WERI-Rb-1 (cell line): Measurements from ENCODE around the gene BMS1.

Source experiments
- DNase-seq: peaks from one replicate; pipeline ENCODE4 v3.0.0-alpha.2; 2020
- H3K27ac ChIP-seq: fragments of 250-450 bp; sonication (Bioruptor Pico); 2 replicates; pipeline ENCODE4 v1.5.1; 2020; ENCODE audit warnings: mild to moderate bottlenecking, moderate library complexity
- H3K27me3 ChIP-seq: fragments of 250-450 bp; sonication (Bioruptor Pico); 2 replicates; pipeline ENCODE4 v1.5.1; 2021; ENCODE audit warnings: mild to moderate bottlenecking, low read depth, moderate library complexity; ENCODE audit not compliant: insufficient read depth, severe bottlenecking
- H3K36me3 ChIP-seq: fragments of 250-450 bp; sonication (Bioruptor Pico); 2 replicates; pipeline ENCODE4 v1.5.1; 2020; ENCODE audit warnings: mild to moderate bottlenecking, moderate library complexity
- H3K4me3 ChIP-seq: 2 replicates; pipeline ENCODE4 v1.5.1; 2011; ENCODE audit warnings: low read depth, mild to moderate bottlenecking, control low read depth, low read length
- H3K9me3 ChIP-seq: fragments of 250-450 bp; sonication (Bioruptor Pico); 2 replicates; pipeline ENCODE4 v1.5.1; 2021; ENCODE audit warnings: mild to moderate bottlenecking, moderate library complexity; ENCODE audit not compliant: severe bottlenecking
- CTCF ChIP-seq: IDR thresholded peaks from 2 replicates; pipeline ENCODE4 v1.5.1; 2011; ENCODE audit warnings: low read depth, mild to moderate bottlenecking, control low read depth, inconsistent platforms, low read length

The BMS1 gene

GRCh38 chr10:42882597-42882996 lies 100.0 kb downstream of the BMS1 start:
- DNase-seq: no peak
- Histone ChIP-seq H3K4me3 (no peak overlapping the region), H3K27me3 (peaks cover 63% of the 10 kb centered on the region), H3K9me3 (no peaks in the 10 kb centered on the region), H3K36me3 (no peaks in the 10 kb centered on the region), H3K27ac (no peak overlapping the region)
- TF ChIP-seq CTCF: no peak
